CD4-positive, CD25-positive, alpha-beta regulatory T cell (primary cell): ENCODE data around the gene ERLIN1. TPM values are rescaled to one million over a fixed set of nuclear protein-coding genes. Genes with fewer than 3 reads are reported as not detected.
"Not testable (repeated sequence)": the region's sequence is repeated elsewhere in the genome, so short reads cannot be mapped to it uniquely, and the experiment has no call there.

Experiments
- ATAC-seq, 2 donors: fragments of 150-1000 bp; cut with Tn5 transposase; one replicate each; pipeline ENCODE4 v1.10.0; 2021; ENCODE audit warnings: low read depth in 2 of 2, moderate number of reproducible peaks in 2 of 2, moderate library complexity in 1 of 2
- DNase-seq, 3 donors: peaks; one replicate each; pipeline versions ENCODE4 v3.0.0 to v3.0.0-alpha.2; 2012 to 2022; ENCODE audit warnings: mixed read lengths in 1 of 3
- H3K27ac ChIP-seq: one replicate; pipeline ENCODE4 v1.7.0; 2013; ENCODE audit warnings: mild to moderate bottlenecking, low read length; ENCODE audit not compliant: insufficient read depth, poor library complexity, severe bottlenecking
- H3K27me3 ChIP-seq: one replicate; pipeline ENCODE4 v1.7.0; 2013; ENCODE audit warnings: low read length; ENCODE audit not compliant: control insufficient read depth, insufficient read depth
- H3K36me3 ChIP-seq: one replicate; pipeline ENCODE4 v1.7.0; 2013; ENCODE audit warnings: mild to moderate bottlenecking, low read length, moderate library complexity; ENCODE audit not compliant: control insufficient read depth, insufficient read depth
- H3K4me1 ChIP-seq: 2 replicates; pipeline ENCODE4 v1.7.0; 2013; ENCODE audit warnings: mild to moderate bottlenecking, low read length; ENCODE audit not compliant: insufficient read depth, control insufficient read depth, poor library complexity, severe bottlenecking
- H3K4me3 ChIP-seq: one replicate; pipeline ENCODE4 v1.7.0; 2013; ENCODE audit warnings: low read depth, mild to moderate bottlenecking, low read length, moderate library complexity
- H3K9me3 ChIP-seq, 2 experiments: 1 replicate in 1 of 2; 2 replicates in 1 of 2; pipeline ENCODE4 v1.7.0; 2013; ENCODE audit warnings: low read length in 2 of 2, mild to moderate bottlenecking in 1 of 2, moderate library complexity in 1 of 2; ENCODE audit not compliant: control insufficient read depth in 2 of 2
- H3K27ac Mint-ChIP-seq, 3 donors: one replicate each; pipeline ENCODE4 v1.8.0; 2020 to 2022; ENCODE audit warnings: mild to moderate bottlenecking in 3 of 3, mixed read lengths in 3 of 3, moderate library complexity in 2 of 3
- H3K27me3 Mint-ChIP-seq: one replicate; pipeline ENCODE4 v1.8.0; 2022; ENCODE audit warnings: mild to moderate bottlenecking, mixed read lengths
- H3K36me3 Mint-ChIP-seq: one replicate; pipeline ENCODE4 v1.8.0; 2020; ENCODE audit warnings: mixed read lengths
- H3K4me1 Mint-ChIP-seq, 4 donors: one replicate each; pipeline ENCODE4 v1.8.0; 2020 to 2022; ENCODE audit warnings: mixed read lengths in 4 of 4, mild to moderate bottlenecking in 1 of 4
- H3K4me3 Mint-ChIP-seq, 4 donors: one replicate each; pipeline ENCODE4 v1.8.0; 2020 to 2022; ENCODE audit warnings: mild to moderate bottlenecking in 4 of 4, mixed read lengths in 4 of 4, moderate library complexity in 3 of 4
- H3K9me3 Mint-ChIP-seq, 7 donors: one replicate each; pipeline ENCODE4 v1.8.0; 2020 to 2022; ENCODE audit warnings: mixed read lengths in 7 of 7, mild to moderate bottlenecking in 3 of 7, moderate library complexity in 2 of 7
- polyA plus RNA-seq, 4 donors: library from polyadenylated mRNA; unstranded; fragments of 300-500 nt; fragmentation: Illumina TruSeq; gene quantifications; one replicate each; pipeline ENCODE4 v1.2.3, GENCODE V29; 2021
- total RNA-seq: library from RNA; stranded (reverse); gene quantifications from one replicate; pipeline ENCODE4 v1.2.3, GENCODE V29; 2022

Gene ERLIN1
- total and polyA plus RNA-seq, 5 donors from 2014 or later = 5.4 to 14.4 (median 10.6) TPM

DNA sequence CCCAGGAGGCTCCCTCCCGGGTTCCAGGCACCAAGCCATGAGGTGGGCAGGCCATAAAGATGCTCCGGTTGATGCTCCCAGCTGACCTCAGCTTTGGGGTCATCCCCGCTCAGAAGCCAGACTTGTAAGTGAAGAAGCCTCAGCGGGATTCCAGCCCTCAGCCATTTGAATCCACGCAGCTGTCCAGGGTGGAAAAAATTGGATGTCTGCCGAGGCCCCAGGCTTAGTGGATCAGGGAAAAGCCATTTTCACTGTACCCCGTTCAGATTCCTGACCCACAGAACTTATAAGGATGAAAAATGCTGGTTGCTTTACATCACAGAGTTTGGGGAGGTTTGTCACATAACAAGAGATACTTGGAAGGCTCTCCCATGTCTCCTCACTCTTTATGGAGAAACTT lies 55.0 kb downstream of the ERLIN1 start:
- H3K27me3 Mint-ChIP-seq = peaks cover 39% of the 10 kb centered on the region
- DNase-seq = no peak
- no peak overlapping the region for H3K27ac Mint-ChIP-seq
- H3K27ac ChIP-seq = no peak overlapping the region
- peaks cover 16% of the 10 kb centered on the region for H3K27me3 ChIP-seq
- no peak overlapping the region for H3K4me3 ChIP-seq
- no peaks in the 10 kb centered on the region for H3K4me1 ChIP-seq
- no peak for ATAC-seq
- peaks cover 0 to 2% (median 0%) of the 10 kb centered on the region in 4 donors for H3K4me1 Mint-ChIP-seq
- no peak overlapping the region for H3K4me3 Mint-ChIP-seq
- H3K9me3 Mint-ChIP-seq = peaks cover 0 to 10% (median 2%) of the 10 kb centered on the region in 7 donors
- peaks cover 4 to 6% of the 10 kb centered on the region in 2 experiments for H3K9me3 ChIP-seq
- peaks cover 2% of the 10 kb centered on the region for H3K36me3 ChIP-seq
- no peaks in the 10 kb centered on the region for H3K36me3 Mint-ChIP-seq

DNA sequence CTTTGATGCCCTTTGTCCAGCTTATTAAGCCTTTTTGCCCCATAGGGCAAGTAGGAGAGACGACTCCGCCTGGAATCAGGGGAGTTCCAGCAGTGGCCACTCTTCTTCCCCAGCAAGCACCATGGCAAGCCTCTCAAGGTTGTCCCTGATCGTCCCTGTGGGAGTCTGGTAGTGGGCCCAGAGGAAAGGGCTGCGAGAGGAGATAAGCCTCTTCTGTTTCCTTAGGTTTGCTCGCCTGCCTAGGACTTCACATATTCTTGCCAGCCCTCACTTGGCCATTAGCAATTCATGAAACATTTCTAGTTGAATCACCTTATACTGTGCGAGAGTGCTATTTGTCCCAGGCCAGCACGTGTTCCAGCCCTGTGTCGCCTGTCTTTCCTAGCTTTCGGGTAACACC lies 56.4 kb downstream of the ERLIN1 start:
- H3K4me1 ChIP-seq = no peaks in the 10 kb centered on the region
- Mint-ChIP-seq H3K27ac (no peak overlapping the region), H3K27me3 (peaks cover 31% of the 10 kb centered on the region), H3K4me1 (peaks cover 0 to 2% (median 0%) of the 10 kb centered on the region in 4 donors), H3K9me3 (peaks cover 0 to 4% (median 0%) of the 10 kb centered on the region in 7 donors), H3K4me3 (no peak overlapping the region), H3K36me3 (no peaks in the 10 kb centered on the region)
- H3K36me3 ChIP-seq = peaks cover under 1% of the 10 kb centered on the region
- H3K27ac ChIP-seq = no peak overlapping the region
- peaks cover 0 to under 1% of the 10 kb centered on the region in 2 experiments for H3K9me3 ChIP-seq
- no peak for DNase-seq
- H3K4me3 ChIP-seq = no peak overlapping the region
- peaks cover 13% of the 10 kb centered on the region for H3K27me3 ChIP-seq
- ATAC-seq = no peak

DNA sequence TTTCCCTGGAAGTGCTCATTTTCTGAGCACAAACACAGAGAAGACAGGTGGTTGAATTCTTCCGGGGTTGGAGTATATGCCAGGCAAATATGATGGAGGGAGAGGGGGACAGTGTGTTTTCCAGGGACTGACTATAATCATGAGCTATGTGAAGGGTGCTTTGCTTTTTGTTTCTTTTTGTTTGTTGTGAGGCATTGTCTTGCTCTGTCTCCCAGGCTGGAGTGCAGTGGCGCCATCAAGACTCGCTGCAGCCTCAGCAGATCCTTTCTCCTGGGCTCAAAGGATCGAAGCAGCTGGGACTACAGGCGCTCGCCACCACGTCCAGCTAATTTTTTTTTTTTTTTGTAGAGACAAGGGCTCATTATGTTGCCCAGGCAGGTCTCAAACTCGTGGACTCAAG lies 56.9 kb downstream of the ERLIN1 start:
- no peak overlapping the region for H3K27ac Mint-ChIP-seq

DNA sequence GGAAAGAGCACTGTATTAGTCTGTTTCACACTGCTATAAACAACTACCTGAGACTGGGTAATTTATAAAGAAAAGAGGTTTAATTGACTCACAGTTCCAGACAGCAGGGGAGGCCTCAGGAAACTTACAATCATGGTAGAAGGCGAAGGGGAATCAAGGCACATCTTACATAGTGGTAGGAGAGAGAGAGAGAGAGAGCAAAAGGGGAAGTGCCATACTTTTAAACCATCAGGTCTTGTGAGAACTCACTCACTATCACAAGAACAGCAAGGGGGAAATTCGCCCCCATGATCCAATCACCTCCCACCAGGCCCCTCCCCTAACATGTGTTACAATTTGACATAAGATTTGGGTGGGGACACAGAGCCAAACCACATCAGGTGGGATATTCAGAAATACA lies 60.5 kb downstream of the ERLIN1 start:
- not testable (repeated sequence) for H3K36me3 ChIP-seq, H3K27ac Mint-ChIP-seq, H3K27me3 ChIP-seq, H3K4me1 ChIP-seq, H3K36me3 Mint-ChIP-seq, H3K9me3 Mint-ChIP-seq, ATAC-seq, H3K9me3 ChIP-seq, H3K27ac ChIP-seq, DNase-seq, H3K4me1 Mint-ChIP-seq, H3K4me3 ChIP-seq, H3K4me3 Mint-ChIP-seq
- H3K27me3 Mint-ChIP-seq = peaks cover 28% of the 10 kb centered on the region

More for the DNA sequence above, 56.9 kb downstream of the ERLIN1 start:
- Mint-ChIP-seq H3K4me3 (no peak overlapping the region), H3K9me3 (peaks cover 0 to 4% (median 0%) of the 10 kb centered on the region in 7 donors), H3K4me1 (peaks cover 0 to 2% (median 0%) of the 10 kb centered on the region in 4 donors), H3K27me3 (peaks cover 31% of the 10 kb centered on the region), H3K36me3 (no peaks in the 10 kb centered on the region)
- DNase-seq (no peak), ATAC-seq (no peak)
- Histone ChIP-seq H3K9me3 (no peaks in the 10 kb centered on the region), H3K27me3 (peaks cover 13% of the 10 kb centered on the region), H3K36me3 (no peaks in the 10 kb centered on the region), H3K4me3 (no peak overlapping the region), H3K27ac (no peak overlapping the region), H3K4me1 (no peaks in the 10 kb centered on the region)

DNA sequence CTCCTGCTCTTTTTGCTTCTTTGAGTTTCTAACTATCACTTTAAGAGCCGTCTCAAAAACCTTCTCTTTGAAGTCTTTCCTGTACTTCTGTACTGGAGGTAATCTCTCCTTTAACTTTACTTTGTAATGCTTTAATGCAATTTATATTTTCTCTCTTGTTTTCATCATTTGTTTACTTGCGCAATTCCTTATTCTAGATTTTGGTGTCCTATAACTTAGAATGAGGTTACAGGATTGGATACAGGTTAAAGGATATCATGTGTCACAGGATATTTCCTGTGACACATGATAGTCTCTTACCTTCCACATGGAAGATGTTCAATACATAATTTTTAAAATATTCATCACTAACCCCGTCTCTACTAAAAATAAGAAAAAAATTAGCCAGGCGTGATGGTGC lies 61.7 kb downstream of the ERLIN1 start:
- H3K4me1 Mint-ChIP-seq = peaks cover 0 to 4% (median 1%) of the 10 kb centered on the region in 4 donors

DNA sequence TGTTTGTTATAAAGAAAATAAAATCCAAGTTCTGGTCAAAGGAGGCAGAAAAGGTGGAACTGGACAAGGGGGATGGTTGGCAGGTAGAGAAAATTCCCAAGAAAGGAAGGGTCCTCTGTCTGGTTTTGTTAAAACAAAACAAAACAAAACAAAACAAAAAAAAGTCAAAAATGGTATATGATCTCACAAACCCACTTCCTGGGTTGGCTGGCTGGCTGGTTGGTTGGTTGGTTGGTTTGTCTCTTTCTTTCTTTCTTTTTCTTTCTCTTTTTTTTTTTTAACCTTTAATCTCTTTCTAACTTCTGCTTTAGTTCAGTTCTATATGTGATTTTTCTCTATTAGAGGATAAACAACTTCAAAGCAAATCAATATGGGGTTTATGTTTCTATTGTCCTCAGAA lies 63.0 kb downstream of the ERLIN1 start:
- H3K4me1 ChIP-seq = no peaks in the 10 kb centered on the region
- no peak overlapping the region for H3K4me3 ChIP-seq
- Mint-ChIP-seq H3K4me3 (no peak overlapping the region), H3K27ac (no peak overlapping the region), H3K27me3 (peaks cover 26% of the 10 kb centered on the region), H3K36me3 (peaks cover 3% of the 10 kb centered on the region), H3K9me3 (peaks cover 0 to 2% (median 0%) of the 10 kb centered on the region in 7 donors), H3K4me1 (peaks cover 0 to 4% (median 0%) of the 10 kb centered on the region in 4 donors)
- H3K27me3 ChIP-seq = peaks cover 6% of the 10 kb centered on the region
- peaks cover 0 to 2% of the 10 kb centered on the region in 2 experiments for H3K9me3 ChIP-seq
- peak in 1 of 3 donors; percentile 16 for DNase-seq
- no peaks in the 10 kb centered on the region for H3K36me3 ChIP-seq
- ATAC-seq = no peak
- H3K27ac ChIP-seq = no peak overlapping the region

More for the DNA sequence above, 61.7 kb downstream of the ERLIN1 start:
- Mint-ChIP-seq H3K36me3 (no peaks in the 10 kb centered on the region), H3K27me3 (peaks cover 23% of the 10 kb centered on the region), H3K27ac (no peak overlapping the region), H3K4me3 (no peak overlapping the region), H3K9me3 (no peaks in the 10 kb centered on the region)
- no peak overlapping the region for H3K4me3 ChIP-seq
- no peak for ATAC-seq
- H3K36me3 ChIP-seq = no peaks in the 10 kb centered on the region
- DNase-seq = no peak
- peaks cover 2% of the 10 kb centered on the region for H3K27me3 ChIP-seq
- H3K9me3 ChIP-seq = peaks cover 0 to under 1% of the 10 kb centered on the region in 2 experiments
- H3K4me1 ChIP-seq = no peaks in the 10 kb centered on the region
- no peak overlapping the region for H3K27ac ChIP-seq

DNA sequence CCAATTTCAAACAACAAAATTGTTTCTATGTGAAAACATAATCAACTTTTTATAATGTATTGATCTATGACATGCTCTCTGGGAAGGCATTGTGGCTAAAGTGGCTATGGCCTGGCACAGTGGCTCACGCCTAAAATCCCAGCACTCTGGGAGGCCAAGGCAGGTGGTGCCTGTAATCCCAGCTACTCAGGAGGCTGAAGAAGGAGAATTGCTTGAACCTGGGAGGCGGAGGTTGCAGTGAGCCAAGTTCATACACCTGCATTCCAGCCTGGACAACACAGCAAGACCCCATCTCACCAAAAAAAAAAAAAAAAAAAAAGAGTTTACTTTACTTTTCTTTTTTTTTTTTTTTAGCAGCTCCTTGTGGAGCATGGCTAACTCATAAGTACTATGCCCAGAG lies 65.3 kb downstream of the ERLIN1 start:
- Mint-ChIP-seq H3K4me1 (peaks cover 0 to 4% (median 0%) of the 10 kb centered on the region in 4 donors), H3K4me3 (no peak overlapping the region), H3K27me3 (peaks cover 37% of the 10 kb centered on the region), H3K27ac (no peak overlapping the region), H3K36me3 (peaks cover 3% of the 10 kb centered on the region), H3K9me3 (peaks cover 0 to 2% (median 0%) of the 10 kb centered on the region in 7 donors)
- H3K36me3 ChIP-seq = no peaks in the 10 kb centered on the region
- H3K4me3 ChIP-seq = no peak overlapping the region
- ATAC-seq (no peak), DNase-seq (no peak)
- no peak overlapping the region for H3K27ac ChIP-seq
- no peaks in the 10 kb centered on the region for H3K4me1 ChIP-seq
- peaks cover 0 to 2% of the 10 kb centered on the region in 2 experiments for H3K9me3 ChIP-seq
- H3K27me3 ChIP-seq = peaks cover 5% of the 10 kb centered on the region

DNA sequence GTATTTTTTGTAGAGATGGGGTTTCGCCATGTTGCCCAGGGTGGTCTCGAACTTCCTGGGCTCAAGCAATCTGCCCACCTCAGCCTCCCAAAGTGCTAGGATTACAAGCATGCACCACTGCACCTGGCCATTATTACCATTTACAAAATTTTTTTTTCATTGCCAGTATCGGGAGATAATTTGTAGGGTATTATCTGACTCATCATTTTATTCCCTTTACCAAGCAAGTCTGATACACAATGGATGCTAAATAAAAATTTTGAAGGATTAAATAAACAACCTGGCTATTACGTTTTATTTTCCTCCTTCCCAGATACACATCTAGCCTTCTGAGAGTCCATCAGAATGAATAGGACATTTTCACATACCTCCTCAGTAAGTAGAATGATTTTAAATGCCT lies 66.1 kb downstream of the ERLIN1 start:
- H3K27ac Mint-ChIP-seq = no peak overlapping the region
- peaks cover 3% of the 10 kb centered on the region for H3K36me3 Mint-ChIP-seq
- Histone ChIP-seq H3K27ac (no peak overlapping the region), H3K9me3 (peaks cover 0 to 2% of the 10 kb centered on the region in 2 experiments), H3K4me1 (no peaks in the 10 kb centered on the region), H3K27me3 (peaks cover 5% of the 10 kb centered on the region), H3K36me3 (no peaks in the 10 kb centered on the region), H3K4me3 (no peak overlapping the region)
- DNase-seq = no peak
- H3K4me3 Mint-ChIP-seq = no peak overlapping the region
- ATAC-seq = no peak
- peaks cover 36% of the 10 kb centered on the region for H3K27me3 Mint-ChIP-seq
- peaks cover 0 to 6% (median 0%) of the 10 kb centered on the region in 4 donors for H3K4me1 Mint-ChIP-seq
- H3K9me3 Mint-ChIP-seq = peaks cover 0 to 2% (median 1%) of the 10 kb centered on the region in 7 donors
